HG03175 (cell line): Measurements from ENCODE around the gene MDH1B.
A peak's percentile ranks its signal among the peaks of the same experiment; 100 is the strongest.
"Not testable (repeated sequence)": the region's sequence is repeated elsewhere in the genome, so short reads cannot be mapped to it uniquely, and the experiment has no call there.

Experiments used
- ATAC-seq: cut with Tn5 transposase; IDR thresholded peaks from one replicate; pipeline ENCODE4 v1.9.1; 2021; ENCODE audit warnings: mild to moderate bottlenecking, moderate library complexity; ENCODE audit not compliant: unreplicated experiment

MDH1B gene

GRCh38 chr2:206765242-206766056 lies at the start of gene MDH1B, which contains the start of gene FASTKD2:
Gene MDH1B (minus strand): TSS chr2:206765328. CDS start chr2:206765271, 57 bp downstream.
Gene FASTKD2 (plus strand): TSS chr2:206765606. CDS start chr2:206766694, 1,088 bp downstream.
- ATAC-seq: peak; percentile 91

- no peak for ATAC-seq
These were observed 49.4 kb upstream of the MDH1B start for GRCh38 chr2:206814498-206814897.

GRCh38 chr2:206812471-206812870 lies 47.3 kb upstream of the MDH1B start:
- ATAC-seq: not testable (repeated sequence)

- not testable (repeated sequence) for ATAC-seq
These were observed 42.5 kb upstream of the MDH1B start for GRCh38 chr2:206807624-206808023.

GRCh38 chr2:206805887-206806607 lies 40.9 kb upstream of the MDH1B start:
- ATAC-seq: no peak

- ATAC-seq: no peak
These were observed 39.2 kb upstream of the MDH1B start for GRCh38 chr2:206804326-206804725.

- ATAC-seq: no peak
These were observed 37.8 kb upstream of the MDH1B start for GRCh38 chr2:206802654-206803514.

- no peak for ATAC-seq
These were observed 36.5 kb upstream of the MDH1B start for GRCh38 chr2:206801418-206802189.

- peak; percentile 54 for ATAC-seq
These were observed 35.6 kb upstream of the MDH1B start for GRCh38 chr2:206800506-206801417.

GRCh38 chr2:206799083-206799482 lies 34.0 kb upstream of the MDH1B start:
- ATAC-seq: no peak

- ATAC-seq: peak; percentile 60
These were observed 32.9 kb upstream of the MDH1B start for GRCh38 chr2:206798000-206798399.

- ATAC-seq: no peak
These were observed 32.2 kb upstream of the MDH1B start for GRCh38 chr2:206797376-206797775.

- no peak for ATAC-seq
These were observed 27.5 kb upstream of the MDH1B start for GRCh38 chr2:206792645-206793044.

GRCh38 chr2:206790311-206790935 lies 25.3 kb upstream of the MDH1B start:
- ATAC-seq: no peak

GRCh38 chr2:206784559-206785353 lies 19.6 kb upstream of the MDH1B start:
- ATAC-seq: no peak

- ATAC-seq: peak; percentile 68
These were observed 18.6 kb upstream of the MDH1B start for GRCh38 chr2:206783718-206784117.

GRCh38 chr2:206780671-206781070 lies 15.5 kb upstream of the MDH1B start:
- ATAC-seq: no peak

GRCh38 chr2:206776432-206776831 lies 11.3 kb upstream of the MDH1B start:
- no peak for ATAC-seq
